Measurements from ENCODE around the gene NAA10. TPM values are rescaled to one million over a fixed set of nuclear protein-coding genes. Genes with fewer than 3 reads are reported as not detected.

NAA10 gene
- total and polyA plus RNA-seq, 2 of the 13 experiments (the other 11 are each of a cell fraction or from before 2014, with no cell fraction given), result 49.2 to 51.7 TPM

DNA sequence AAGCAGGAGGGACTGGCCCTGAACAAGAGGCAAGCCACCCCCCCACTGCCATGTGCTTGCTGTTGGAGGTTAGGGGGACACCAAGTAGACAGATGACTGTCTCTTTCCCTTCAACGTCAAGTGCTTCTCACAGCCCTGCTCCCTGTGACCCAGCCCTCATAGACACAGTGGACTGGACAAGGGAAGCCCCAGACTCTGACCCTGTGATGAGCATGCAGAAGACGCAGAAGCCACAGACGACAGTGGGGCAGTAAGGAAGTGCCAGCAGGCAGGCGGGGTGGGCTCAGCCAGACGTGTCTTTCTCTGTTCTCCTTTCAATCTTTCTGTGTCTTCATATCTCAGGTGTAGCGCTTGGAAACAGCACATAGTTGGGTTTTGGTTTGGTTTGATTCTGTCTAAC lies 46.5 kb downstream of the NAA10 start (continued):
- TF ChIP-seq, protein P1, sequence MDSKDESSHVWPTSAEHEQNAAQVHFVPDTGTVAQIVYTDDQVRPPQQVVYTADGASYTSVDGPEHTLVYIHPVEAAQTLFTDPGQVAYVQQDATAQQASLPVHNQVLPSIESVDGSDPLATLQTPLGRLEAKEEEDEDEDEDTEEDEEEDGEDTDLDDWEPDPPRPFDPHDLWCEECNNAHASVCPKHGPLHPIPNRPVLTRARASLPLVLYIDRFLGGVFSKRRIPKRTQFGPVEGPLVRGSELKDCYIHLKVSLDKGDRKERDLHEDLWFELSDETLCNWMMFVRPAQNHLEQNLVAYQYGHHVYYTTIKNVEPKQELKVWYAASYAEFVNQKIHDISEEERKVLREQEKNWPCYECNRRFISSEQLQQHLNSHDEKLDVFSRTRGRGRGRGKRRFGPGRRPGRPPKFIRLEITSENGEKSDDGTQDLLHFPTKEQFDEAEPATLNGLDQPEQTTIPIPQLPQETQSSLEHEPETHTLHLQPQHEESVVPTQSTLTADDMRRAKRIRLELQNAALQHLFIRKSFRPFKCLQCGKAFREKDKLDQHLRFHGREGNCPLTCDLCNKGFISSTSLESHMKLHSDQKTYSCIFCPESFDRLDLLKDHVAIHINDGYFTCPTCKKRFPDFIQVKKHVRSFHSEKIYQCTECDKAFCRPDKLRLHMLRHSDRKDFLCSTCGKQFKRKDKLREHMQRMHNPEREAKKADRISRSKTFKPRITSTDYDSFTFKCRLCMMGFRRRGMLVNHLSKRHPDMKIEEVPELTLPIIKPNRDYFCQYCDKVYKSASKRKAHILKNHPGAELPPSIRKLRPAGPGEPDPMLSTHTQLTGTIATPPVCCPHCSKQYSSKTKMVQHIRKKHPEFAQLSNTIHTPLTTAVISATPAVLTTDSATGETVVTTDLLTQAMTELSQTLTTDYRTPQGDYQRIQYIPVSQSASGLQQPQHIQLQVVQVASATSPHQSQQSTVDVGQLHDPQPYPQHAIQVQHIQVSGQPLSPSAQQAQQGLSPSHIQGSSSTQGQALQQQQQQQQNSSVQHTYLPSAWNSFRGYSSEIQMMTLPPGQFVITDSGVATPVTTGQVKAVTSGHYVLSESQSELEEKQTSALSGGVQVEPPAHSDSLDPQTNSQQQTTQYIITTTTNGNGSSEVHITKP (CRISPR knock-in tag; IDR thresholded peaks at IDR 0.05; ENCODE audit: low read depth), result no peak
- TF ChIP-seq YEATS2 (CRISPR knock-in tag; IDR thresholded peaks at IDR 0.05; ENCODE audit: borderline replicate concordance) (no peak), ZNF720 (CRISPR knock-in tag; IDR thresholded peaks at IDR 0.05) (no peak)

DNA sequence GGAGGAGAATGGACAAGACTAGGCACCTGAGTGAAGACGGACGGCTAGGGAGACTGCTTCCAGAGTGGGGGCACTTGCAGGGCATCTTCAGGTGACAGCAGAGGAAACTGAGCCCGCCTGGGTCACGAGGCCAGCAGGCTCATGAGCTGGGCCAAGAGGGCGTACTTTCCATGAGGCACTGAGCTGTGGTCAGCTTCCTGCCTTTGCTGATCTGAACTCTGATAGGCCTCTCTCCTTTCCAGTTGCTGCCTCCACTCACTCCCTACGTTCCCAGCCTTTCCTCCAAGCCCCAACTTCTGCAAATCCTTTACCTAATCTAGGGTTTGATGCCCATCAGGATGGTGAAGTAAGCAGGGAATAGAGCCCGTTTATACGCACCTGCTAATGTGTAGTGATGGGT lies 47.5 kb downstream of the NAA10 start:
- H3K4me3 ChIP-seq (replicated peaks in 1 of 3; ENCODE audit: insufficient read depth in 1 of 3, low read depth in 2 of 3, low read length in 3 of 3), result no peak overlapping the region
- no peak overlapping the region for H2AFZ ChIP-seq (ENCODE audit: low read length)
- H3K4me1 ChIP-seq (ENCODE audit: insufficient read depth, low read length), result peaks cover 7% of the 10 kb centered on the region
- no TSS peak for BruUV-seq (replicated peaks)
- no peaks in the 10 kb centered on the region for H4K20me1 ChIP-seq (ENCODE audit: insufficient read depth, low read length)
- no peak overlapping the region for H3K4me2 ChIP-seq (ENCODE audit: low read depth, low read length)
- intact Hi-C loops (cut with micrococcal nuclease; ENCODE audit: unreplicated experiment), result no loop called here
- H3K27ac ChIP-seq (ENCODE audit: extremely low read length, insufficient read depth, low read length), result no peak overlapping the region
- H3K36me3 ChIP-seq (replicated peaks in 1 of 2; ENCODE audit: control insufficient read depth in 1 of 2, insufficient read depth in 2 of 2, low read length in 2 of 2), result no peaks in the 10 kb centered on the region
- 0% methylated on average over 2 of the region's 8 CpGs for WGBS (ENCODE audit: low lambda C conversion rate)
- CTCF ChIA-PET (ENCODE audit: low intra/inter-chr PET ratio, low total read pairs), result no interaction called here
- DNase-seq (ENCODE audit: low spot score), result no peak
- H3K9me3 ChIP-seq (ENCODE audit: low read length), result no peaks in the 10 kb centered on the region
- peaks cover 0 to 19% of the 10 kb centered on the region in 2 experiments; a peak in 3 of 5 replicates for H3K27me3 ChIP-seq (ENCODE audit: control insufficient read depth in 1 of 2, insufficient read depth in 2 of 2, low read length in 2 of 2)
- ATAC-seq, result no peak
- FAIRE-seq, result no peak
- in situ Hi-C loops (cut with HindIII; ENCODE audit: extremely low pct_ligation_motif_present, low pct_unique_long_range_greater_than_20kb), result no loop called here
- H3K9ac ChIP-seq (ENCODE audit: insufficient read depth, low read depth, low read length), result no peak overlapping the region
- H3K79me2 ChIP-seq (ENCODE audit: insufficient read depth, low read length), result no peaks in the 10 kb centered on the region
- POLR2A ChIA-PET, result interaction anchor here (0.6 kb wide), 1 partner anchor 1226 kb away, joined by 4 read pairs; no protein-coding TSS in a partner anchor
- TF ChIP-seq YEATS2 (CRISPR knock-in tag; IDR thresholded peaks at IDR 0.05; ENCODE audit: borderline replicate concordance), result no peak
- TF ChIP-seq ZNF230 (CRISPR knock-in tag; IDR thresholded peaks at IDR 0.05), result no peak
- TF ChIP-seq, protein P2, sequence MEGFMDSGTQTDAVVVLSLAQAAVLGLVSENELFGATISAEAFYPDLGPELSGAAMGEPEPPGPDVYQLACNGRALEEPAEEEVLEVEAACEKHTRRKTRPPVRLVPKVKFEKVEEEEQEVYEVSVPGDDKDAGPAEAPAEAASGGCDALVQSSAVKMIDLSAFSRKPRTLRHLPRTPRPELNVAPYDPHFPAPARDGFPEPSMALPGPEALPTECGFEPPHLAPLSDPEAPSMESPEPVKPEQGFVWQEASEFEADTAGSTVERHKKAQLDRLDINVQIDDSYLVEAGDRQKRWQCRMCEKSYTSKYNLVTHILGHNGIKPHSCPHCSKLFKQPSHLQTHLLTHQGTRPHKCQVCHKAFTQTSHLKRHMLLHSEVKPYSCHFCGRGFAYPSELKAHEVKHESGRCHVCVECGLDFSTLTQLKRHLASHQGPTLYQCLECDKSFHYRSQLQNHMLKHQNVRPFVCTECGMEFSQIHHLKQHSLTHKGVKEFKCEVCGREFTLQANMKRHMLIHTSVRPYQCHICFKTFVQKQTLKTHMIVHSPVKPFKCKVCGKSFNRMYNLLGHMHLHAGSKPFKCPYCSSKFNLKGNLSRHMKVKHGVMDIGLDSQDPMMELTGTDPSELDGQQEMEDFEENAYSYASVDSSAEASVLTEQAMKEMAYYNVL (CRISPR knock-in tag; IDR thresholded peaks at IDR 0.05; ENCODE audit: borderline replicate concordance), result no peak
- no peak for TF ChIP-seq ZNF720 (CRISPR knock-in tag; IDR thresholded peaks at IDR 0.05)
- TF ChIP-seq ZNF570 (CRISPR knock-in tag; IDR thresholded peaks at IDR 0.05; ENCODE audit: borderline replicate concordance), result no peak
- TF ChIP-seq, protein P3, sequence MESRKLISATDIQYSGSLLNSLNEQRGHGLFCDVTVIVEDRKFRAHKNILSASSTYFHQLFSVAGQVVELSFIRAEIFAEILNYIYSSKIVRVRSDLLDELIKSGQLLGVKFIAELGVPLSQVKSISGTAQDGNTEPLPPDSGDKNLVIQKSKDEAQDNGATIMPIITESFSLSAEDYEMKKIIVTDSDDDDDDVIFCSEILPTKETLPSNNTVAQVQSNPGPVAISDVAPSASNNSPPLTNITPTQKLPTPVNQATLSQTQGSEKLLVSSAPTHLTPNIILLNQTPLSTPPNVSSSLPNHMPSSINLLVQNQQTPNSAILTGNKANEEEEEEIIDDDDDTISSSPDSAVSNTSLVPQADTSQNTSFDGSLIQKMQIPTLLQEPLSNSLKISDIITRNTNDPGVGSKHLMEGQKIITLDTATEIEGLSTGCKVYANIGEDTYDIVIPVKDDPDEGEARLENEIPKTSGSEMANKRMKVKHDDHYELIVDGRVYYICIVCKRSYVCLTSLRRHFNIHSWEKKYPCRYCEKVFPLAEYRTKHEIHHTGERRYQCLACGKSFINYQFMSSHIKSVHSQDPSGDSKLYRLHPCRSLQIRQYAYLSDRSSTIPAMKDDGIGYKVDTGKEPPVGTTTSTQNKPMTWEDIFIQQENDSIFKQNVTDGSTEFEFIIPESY (CRISPR knock-in tag; IDR thresholded peaks at IDR 0.05), result no peak
- TF ChIP-seq, protein P4, sequence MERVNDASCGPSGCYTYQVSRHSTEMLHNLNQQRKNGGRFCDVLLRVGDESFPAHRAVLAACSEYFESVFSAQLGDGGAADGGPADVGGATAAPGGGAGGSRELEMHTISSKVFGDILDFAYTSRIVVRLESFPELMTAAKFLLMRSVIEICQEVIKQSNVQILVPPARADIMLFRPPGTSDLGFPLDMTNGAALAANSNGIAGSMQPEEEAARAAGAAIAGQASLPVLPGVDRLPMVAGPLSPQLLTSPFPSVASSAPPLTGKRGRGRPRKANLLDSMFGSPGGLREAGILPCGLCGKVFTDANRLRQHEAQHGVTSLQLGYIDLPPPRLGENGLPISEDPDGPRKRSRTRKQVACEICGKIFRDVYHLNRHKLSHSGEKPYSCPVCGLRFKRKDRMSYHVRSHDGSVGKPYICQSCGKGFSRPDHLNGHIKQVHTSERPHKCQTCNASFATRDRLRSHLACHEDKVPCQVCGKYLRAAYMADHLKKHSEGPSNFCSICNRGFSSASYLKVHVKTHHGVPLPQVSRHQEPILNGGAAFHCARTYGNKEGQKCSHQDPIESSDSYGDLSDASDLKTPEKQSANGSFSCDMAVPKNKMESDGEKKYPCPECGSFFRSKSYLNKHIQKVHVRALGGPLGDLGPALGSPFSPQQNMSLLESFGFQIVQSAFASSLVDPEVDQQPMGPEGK (CRISPR knock-in tag; IDR thresholded peaks at IDR 0.05), result no peak
- TF ChIP-seq HNRNPLL (IDR thresholded peaks at IDR 0.05; ENCODE audit: low read depth, low read length, poor library complexity, severe bottlenecking), result no peak
- TF ChIP-seq TCF12 (IDR thresholded peaks at IDR 0.05), result no peak
- TF ChIP-seq TCF12 (CRISPR knock-in tag; IDR thresholded peaks at IDR 0.05), result no peak
- no peak for TF ChIP-seq AGO1 (IDR thresholded peaks at IDR 0.05; ENCODE audit: low read depth, low read length, poor library complexity, severe bottlenecking)
- TF ChIP-seq EHMT2 (IDR thresholded peaks at IDR 0.05; ENCODE audit: borderline replicate concordance, low read depth, low read length), result no peak
